ENCODE measurements around the gene LCAT.
"Not testable (repeated sequence)": the region's sequence is repeated elsewhere in the genome, so short reads cannot be mapped to it uniquely, and the experiment has no call there.

Gene LCAT

GRCh38 chr16:67977469-67978227, 33.7 kb upstream of the LCAT start:
- ChIA-PET POLR2A (no interaction called here), CTCF (interaction anchor here (0.8 to 1.3 kb wide), 3 partner anchors 13 to 29 kb away, joined by 3 to 5 read pairs (median 4); no protein-coding TSS in a partner anchor)
- no peak overlapping the region for H3K4me3 ChIP-seq (ENCODE audit: low read depth, low read length)
- TF ChIP-seq CTCF (IDR thresholded peaks at IDR 0.05; ENCODE audit: insufficient read depth, low read length, missing control alignments) = no peak
- no peak for DNase-seq (ENCODE audit: low read depth, low spot score)

GRCh38 chr16:67977005-67977404, 33.1 kb upstream of the LCAT start:
- no peak for TF ChIP-seq CTCF (IDR thresholded peaks at IDR 0.05; ENCODE audit: insufficient read depth, low read length, missing control alignments)
- no peak for DNase-seq (ENCODE audit: low read depth, low spot score)
- POLR2A ChIA-PET = no interaction called here
- no peak overlapping the region for H3K4me3 ChIP-seq (ENCODE audit: low read depth, low read length)
- CTCF ChIA-PET = interaction anchor here (0.8 to 1.3 kb wide), 3 partner anchors 14 to 30 kb away, joined by 3 to 5 read pairs (median 4); no protein-coding TSS in a partner anchor

- ChIA-PET POLR2A (no interaction called here), CTCF (interaction anchor here (0.5 kb wide), 1 partner anchor 27 kb away, joined by 3 read pairs; no protein-coding TSS in a partner anchor)
- TF ChIP-seq CTCF (IDR thresholded peaks at IDR 0.05; ENCODE audit: insufficient read depth, low read length, missing control alignments) = no peak
- no peak overlapping the region for H3K4me3 ChIP-seq (ENCODE audit: low read depth, low read length)
- no peak for DNase-seq (ENCODE audit: low read depth, low spot score)
Measured at GRCh38 chr16:67976205-67976604, 32.3 kb upstream of the LCAT start.

- no peak overlapping the region for H3K4me3 ChIP-seq (ENCODE audit: low read depth, low read length)
- no peak for DNase-seq (ENCODE audit: low read depth, low spot score)
- POLR2A ChIA-PET = no interaction called here
- TF ChIP-seq CTCF (IDR thresholded peaks at IDR 0.05; ENCODE audit: insufficient read depth, low read length, missing control alignments) = no peak
- CTCF ChIA-PET = interaction anchor here (0.7 kb wide), 1 partner anchor 13 kb away, joined by 3 read pairs; no protein-coding TSS in a partner anchor
Measured at GRCh38 chr16:67975321-67976105, 31.6 kb upstream of the LCAT start.

GRCh38 chr16:67972285-67972684, 28.4 kb upstream of the LCAT start:
- POLR2A ChIA-PET; H3K4me3 ChIP-seq (ENCODE audit: low read depth, low read length); DNase-seq (ENCODE audit: low read depth, low spot score): not testable (repeated sequence)
- CTCF ChIA-PET = interaction anchor here (1.0 kb wide), 1 partner anchor 20 kb away, joined by 3 read pairs; no protein-coding TSS in a partner anchor

- POLR2A ChIA-PET = no interaction called here
- no peak for DNase-seq (ENCODE audit: low read depth, low spot score)
- CTCF ChIA-PET = interaction anchor here (0.9 to 1.2 kb wide), 3 partner anchors 21 to 257 kb away, joined by 3 to 4 read pairs (median 4); no protein-coding TSS in a partner anchor
- no peak for TF ChIP-seq CTCF (IDR thresholded peaks at IDR 0.05; ENCODE audit: insufficient read depth, low read length, missing control alignments)
- H3K4me3 ChIP-seq (ENCODE audit: low read depth, low read length) = no peak overlapping the region
Measured at GRCh38 chr16:67971111-67971510, 27.2 kb upstream of the LCAT start.
